Limb (tissue), 2 donors: ENCODE data around the gene CACNB2.

Experiments
- DNase-seq, 2 donors: peaks; one replicate each; pipeline ENCODE4 v3.0.0-alpha.2; 2016; ENCODE audit errors: extremely low spot score in 2 of 2

Gene CACNB2

GRCh38 chr10:18224626-18225445 lies 84.6 kb downstream of the CACNB2 start:
- DNase-seq, result no peak

GRCh38 chr10:18226336-18226735 lies 86.1 kb downstream of the CACNB2 start:
- no peak for DNase-seq

GRCh38 chr10:18229826-18230225 lies 89.6 kb downstream of the CACNB2 start:
- DNase-seq, result no peak

DNA sequence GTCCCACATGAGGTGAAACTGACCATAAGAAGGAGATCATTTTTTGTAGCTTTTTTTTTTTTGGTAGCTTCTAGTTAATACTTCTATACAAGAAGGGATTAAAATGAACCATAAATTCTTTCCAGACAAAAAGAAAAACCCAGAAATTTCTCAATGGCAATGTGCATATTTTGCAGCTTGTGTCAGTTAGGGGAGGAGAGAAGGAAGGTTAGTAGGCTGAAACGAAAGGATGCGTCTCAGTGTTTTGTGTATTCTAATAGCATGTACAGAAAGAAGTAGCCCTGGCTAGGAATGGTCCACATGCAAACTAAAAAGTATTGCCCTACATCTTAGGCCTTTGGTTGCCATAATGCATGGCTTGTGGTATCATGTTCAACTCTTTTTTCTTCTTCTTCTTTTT lies 90.6 kb downstream of the CACNB2 start:
- DNase-seq, result no peak

DNA sequence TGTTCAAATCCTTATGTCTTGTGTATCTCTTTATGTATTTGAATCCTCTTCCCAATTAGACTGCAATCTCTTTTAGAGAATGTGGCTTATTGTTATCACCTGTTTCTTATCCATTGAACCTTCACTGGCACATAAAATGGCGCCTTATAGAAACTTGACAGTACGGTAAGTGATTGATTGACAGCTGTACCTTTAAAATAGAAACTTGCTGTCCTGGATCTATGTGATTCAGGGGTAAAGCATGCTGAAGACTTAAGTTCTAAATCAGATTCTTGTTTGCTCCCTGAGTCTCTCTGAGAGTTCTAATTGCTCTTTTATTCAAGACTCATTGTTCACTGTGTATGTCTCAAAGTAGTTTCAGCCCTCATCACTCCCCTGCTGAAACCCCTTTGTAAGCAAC lies 91.3 kb downstream of the CACNB2 start:
- no peak for DNase-seq

GRCh38 chr10:18233775-18234174 lies 93.6 kb downstream of the CACNB2 start:
- no peak for DNase-seq

GRCh38 chr10:18235477-18235876 lies 95.3 kb downstream of the CACNB2 start:
- DNase-seq, result no peak

DNA sequence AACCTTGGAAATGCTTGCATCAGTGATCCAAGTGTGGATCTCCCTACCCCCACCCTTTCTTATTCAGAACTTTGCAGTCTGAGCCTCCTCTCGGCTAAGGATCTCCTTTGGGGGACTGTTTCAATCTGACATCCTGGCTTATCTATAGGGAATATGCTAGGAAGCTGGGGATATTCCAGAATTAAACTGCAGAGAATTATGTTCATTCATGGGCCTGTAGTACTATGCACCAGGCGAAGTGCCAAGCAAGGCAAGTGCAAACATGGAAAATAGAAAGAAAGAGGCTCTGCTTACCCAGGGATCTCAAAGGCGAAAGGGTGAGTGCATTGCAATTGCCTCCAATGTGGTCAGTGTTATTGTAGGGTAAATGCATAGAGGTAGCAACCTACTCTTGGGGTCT lies 96.5 kb downstream of the CACNB2 start:
- no peak for DNase-seq

GRCh38 chr10:18238870-18239485 lies 98.8 kb downstream of the CACNB2 start:
- peak in 1 of 2 donors; percentile 56 for DNase-seq

DNA sequence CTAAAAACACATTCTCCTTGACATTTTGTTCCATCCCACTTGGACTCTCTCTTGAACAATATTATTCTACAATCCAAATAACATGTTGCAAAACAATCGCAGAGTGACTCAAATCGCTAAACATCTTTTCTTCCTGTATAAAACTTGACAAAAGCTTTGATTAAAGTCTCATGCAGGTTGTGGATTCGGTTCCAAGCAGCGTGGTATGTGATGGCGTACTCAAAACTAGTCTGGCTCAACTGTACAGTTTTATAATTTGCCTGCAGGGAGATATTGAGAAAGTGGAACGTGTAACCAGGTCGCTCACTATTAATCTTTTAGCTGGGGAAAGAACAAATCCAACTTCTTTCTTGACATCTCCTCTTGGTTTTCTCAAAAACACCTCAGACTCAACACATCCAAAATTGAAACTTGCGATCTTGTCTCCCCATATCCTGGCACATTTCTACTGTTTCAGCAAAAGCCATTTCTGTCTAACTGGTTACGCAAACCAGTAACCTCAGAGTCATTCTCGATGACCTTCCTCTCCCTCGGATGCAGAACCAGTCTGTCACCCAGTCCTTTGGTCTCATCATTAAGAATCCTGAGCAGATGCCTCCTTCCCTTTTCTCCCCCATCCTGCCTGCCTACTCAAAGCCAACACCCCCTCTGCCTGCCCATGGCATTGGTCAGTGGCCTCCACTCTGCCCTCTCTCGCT lies 100.1 kb downstream of the CACNB2 start:
- no peak for DNase-seq

DNA sequence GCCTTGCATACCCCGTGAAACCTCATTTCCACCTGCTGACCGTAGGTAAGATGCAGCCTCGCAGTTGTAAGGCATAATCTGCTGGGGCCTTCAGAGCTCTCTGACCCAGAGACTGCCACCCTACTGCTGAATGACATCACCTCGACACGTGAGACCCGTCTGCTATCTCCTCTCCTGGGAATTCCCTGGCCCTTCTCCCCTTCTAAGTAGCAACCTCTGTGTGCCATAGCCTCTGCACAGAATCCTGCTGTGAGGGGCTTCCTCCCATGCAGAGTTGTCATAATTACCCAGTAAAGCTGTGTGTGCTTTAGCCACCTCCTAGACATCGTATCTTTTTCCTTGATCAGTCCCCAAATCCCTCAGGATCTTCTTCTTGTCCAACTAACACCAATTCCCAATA lies 106.7 kb downstream of the CACNB2 start:
- no peak for DNase-seq

DNA sequence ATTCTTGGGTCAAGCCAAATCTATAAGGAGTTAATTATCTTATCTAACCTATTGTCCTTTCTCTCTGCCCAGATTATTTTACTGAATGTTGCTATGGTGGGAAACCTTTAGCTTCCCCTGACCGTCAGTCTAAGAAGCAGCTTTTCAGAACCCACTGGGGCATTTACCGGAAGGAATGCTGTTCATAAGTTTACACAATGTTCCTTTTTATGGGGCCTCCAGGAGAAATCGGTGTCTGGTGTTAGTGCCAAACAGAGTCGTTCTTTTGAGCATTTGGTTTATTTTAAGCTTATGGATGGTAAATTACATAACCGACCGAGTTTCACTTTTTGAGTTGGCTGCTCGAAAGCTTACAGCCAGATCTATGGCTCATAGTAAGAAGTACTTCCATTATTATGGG lies 111.9 kb downstream of the CACNB2 start:
- DNase-seq, result no peak

GRCh38 chr10:18254086-18254485 lies 113.9 kb downstream of the CACNB2 start:
- no peak for DNase-seq

DNA sequence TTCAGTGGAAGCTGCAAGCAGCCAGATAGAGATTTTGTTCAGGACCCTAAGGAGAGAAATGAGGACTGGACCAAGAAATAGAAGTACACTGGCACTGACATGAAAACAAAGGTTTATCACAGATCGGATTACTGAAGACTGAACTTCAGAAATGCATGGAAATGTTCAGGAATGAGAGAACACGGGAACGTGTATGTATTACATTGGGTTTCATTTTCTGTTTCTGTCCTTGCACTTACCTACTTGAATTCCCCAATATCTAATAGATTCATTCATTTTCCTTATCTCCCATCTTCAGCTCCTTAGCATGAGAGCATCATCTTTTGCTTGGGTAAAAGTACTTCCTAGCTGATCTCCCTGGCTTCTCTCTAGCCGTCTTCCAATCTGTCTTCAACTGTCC lies 114.5 kb downstream of the CACNB2 start:
- no peak for DNase-seq

GRCh38 chr10:18260310-18260922 lies 120.2 kb downstream of the CACNB2 start:
- DNase-seq, result peak in 1 of 2 donors; percentile 38

- no peak for DNase-seq
Observed at GRCh38 chr10:18261063-18261610, 120.9 kb downstream of the CACNB2 start.

GRCh38 chr10:18261768-18262231 lies 121.6 kb downstream of the CACNB2 start:
- no peak for DNase-seq

- DNase-seq, result no peak
Observed at GRCh38 chr10:18264466-18265050, 124.3 kb downstream of the CACNB2 start.

- no peak for DNase-seq
Observed at GRCh38 chr10:18268005-18268404, 127.8 kb downstream of the CACNB2 start.

DNA sequence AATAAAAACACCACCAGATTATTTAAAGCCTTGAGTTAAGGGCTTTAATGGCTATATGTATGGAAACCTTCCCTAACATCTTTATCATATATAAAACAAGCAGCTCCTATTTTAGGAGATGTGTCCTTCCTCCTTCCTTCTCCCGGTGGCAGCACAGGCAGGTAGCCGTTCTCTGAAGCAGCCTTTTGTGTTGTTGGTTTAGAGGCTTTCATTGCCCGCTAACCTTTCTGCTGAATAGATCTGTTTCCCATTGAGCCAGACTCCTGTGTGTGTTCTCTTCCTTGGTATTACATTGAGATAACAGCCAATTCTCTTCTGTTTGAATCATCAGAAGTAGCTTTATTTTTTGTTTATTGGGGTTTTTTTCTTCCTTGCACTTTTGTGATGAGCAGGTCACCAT lies 131.3 kb downstream of the CACNB2 start:
- no peak for DNase-seq

GRCh38 chr10:18273039-18273438 lies 132.8 kb downstream of the CACNB2 start:
- no peak for DNase-seq
